Activated CD4-positive, alpha-beta T cell treated with anti-CD3 and anti-CD28 coated beads for 4 hours (primary cell): ENCODE measurements around the gene RPL3.

Experiments used
- DNase-seq, 2 donors: peaks; one replicate each; pipeline ENCODE4 v3.0.0-alpha.2; 2020

Gene RPL3

DNA sequence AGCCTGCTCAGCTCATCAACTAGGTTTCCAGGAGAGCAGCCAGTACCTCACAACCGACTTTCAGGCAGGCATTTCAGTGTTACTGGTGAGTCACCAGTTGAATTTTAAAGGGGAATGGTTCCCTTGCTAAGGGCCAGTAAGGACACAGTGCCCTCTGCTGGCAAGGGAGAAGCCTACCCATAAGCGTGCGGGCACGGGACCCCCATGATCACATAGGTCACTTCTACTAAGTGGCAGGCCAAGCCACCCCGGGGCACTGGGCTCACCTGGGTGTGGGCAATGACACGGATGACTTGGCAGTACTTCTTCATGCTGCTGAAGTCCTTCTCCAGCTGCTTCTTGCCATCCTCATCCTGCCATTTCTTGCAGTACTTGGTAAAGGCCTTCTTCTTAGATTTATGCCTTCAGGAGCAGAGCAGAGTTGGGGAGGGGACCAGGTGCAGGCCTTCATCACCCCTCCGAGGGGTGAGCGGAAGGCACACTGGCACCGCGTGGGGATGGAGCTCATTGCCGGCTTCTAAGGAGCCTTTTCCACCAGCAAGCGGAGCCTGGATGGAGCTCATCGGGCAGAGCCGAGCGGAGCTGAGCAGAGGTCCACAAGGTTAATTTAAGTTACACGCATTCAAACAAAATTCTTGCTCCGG, 2.9 kb downstream of the RPL3 start:
- DNase-seq = peak; percentile 81 to 82

DNA sequence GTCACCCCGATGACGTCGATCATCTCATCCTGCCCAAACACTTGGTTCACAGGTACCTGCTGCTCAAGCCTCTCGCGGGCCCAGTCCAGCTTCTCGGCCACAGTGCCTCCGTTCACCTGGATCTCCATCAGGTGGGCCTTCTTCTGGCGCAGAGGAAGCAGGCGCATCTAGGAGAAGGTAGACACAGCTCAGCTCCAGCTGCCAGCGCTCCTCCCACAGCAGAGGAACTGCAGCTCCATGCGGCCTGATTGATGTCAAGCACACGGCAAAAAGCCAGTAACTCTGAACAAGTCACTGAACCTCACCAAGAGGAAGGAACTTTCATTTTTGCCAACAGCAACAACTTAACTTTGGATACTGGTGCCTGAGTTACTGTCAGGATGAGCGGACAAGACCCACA, 4.0 kb downstream of the RPL3 start:
- no peak for DNase-seq

DNA sequence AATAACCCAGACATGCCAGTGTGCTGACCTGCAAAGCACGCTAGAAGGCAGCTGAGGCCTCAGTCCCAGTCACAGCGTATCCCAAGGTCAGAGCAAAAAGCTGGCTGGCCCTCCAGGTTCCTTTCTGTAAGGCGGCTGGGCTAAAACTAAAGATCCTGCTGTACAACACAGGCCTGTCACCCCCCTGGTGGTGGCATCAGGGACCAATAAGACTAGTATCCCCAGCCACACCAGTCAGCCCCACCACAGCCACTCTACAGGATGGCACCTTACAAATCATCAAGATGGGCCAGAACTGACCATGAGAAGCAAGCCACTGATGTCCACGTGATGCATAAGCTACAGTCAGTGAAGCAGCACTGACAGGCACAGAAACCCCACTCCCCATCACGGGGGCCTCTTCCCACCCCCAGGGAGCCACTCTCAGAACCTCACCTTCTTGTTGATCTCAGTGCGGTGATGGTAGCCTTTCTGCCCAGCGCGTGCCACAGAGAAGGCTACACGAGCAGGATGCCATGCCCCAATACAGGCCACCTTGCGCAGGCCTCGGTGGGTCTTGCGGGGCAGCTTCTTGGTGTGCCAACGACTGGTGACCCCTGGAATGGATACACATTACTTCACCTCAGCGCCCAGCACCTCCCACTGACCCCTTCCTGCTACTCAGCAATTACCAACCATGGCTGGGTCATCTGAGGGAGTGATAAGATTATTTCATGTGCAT, 5.0 kb downstream of the RPL3 start:
- DNase-seq = no peak

DNA sequence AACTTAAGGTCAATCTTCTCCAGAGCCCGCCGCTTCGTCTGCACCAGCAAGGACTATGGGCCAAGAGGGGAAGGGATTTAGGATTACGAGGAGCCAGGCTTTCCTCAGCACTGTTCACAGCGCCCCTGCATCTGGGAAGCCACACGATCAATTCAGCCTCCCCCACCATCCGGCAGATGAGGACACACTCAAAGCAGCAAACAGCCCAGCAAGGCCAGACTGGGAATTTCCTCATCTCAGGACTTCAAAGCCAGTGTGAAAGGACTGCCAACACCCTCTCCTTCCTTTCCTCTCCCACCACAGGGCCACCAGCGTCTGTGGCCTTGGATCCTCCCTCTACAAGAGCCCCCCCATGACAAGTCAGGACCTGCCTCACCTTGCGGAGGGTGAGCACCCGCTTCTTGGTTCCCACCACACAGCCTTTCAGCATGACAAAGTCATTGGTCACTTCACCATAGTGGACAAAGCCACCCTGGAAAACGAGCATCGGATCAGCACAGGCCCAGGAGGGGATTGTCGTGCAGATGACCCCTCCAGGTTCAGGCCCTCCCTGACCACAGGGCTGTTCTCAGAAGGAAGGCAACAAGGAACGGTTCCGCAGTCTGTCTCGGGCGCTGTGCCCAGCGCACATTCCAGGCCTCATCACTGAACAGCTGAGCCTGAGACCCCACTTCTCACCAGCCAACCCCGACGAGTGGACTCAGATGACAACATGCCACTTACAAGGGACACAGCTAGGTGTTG, 6.0 kb downstream of the RPL3 start:
- DNase-seq = no peak

DNA sequence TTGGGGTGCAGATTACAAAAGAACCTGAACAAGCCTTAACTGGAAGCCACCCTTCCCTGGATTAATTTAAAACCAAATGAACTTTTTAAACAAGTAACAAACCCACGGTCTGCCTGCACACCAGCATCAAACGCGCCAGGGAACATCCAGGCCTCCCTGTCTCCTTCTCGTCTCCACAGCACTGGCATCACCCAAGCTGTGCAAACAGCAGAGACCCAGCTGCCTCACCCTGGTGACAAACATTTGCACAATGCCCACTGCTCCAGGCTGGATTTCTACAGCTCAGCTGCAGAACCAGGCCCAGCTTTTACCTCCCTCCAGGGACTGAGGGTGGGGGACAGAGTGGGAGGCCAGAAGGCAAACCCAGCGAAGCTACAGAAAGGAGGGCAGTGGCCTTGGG, 7.0 kb downstream of the RPL3 start:
- no peak for DNase-seq

DNA sequence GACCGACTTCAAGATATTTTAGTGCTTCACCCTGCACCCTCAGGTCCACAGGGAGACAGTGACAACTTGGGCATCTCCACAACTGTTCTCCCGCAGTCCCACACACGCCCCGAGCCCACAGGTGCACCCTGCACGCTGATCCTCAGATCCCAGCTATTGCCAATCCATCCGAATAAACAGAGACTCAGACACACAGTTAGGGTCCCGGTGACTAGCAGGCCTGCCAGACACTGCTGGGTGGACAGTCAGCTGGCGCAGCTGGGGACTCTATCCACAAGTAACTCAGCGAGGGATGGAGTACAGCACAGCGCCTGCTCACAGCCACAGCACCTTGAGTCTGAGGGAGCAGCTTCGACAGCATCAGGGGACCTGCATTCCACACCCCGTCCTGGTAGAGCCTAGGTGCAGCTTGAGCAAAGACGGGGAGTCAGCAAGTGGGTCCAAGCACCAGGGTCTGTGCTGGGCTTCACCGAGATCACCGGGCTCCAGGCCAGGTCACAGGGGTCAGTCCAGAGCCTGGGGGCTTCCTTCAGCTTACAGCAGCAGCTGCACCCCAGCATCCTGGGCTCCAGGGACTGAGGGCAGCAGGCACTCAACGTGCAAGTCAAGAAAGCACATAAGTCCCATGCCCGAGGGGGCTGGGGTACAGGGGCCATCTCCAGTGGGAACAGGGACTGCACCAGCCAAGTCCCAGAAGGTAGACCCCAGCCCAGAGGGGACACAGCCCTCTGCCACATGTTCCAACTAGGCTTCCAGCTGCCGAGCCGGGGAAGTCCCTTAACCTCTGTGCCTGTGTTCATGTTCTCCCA, 7.6 kb downstream of the RPL3 start:
- DNase-seq = no peak

DNA sequence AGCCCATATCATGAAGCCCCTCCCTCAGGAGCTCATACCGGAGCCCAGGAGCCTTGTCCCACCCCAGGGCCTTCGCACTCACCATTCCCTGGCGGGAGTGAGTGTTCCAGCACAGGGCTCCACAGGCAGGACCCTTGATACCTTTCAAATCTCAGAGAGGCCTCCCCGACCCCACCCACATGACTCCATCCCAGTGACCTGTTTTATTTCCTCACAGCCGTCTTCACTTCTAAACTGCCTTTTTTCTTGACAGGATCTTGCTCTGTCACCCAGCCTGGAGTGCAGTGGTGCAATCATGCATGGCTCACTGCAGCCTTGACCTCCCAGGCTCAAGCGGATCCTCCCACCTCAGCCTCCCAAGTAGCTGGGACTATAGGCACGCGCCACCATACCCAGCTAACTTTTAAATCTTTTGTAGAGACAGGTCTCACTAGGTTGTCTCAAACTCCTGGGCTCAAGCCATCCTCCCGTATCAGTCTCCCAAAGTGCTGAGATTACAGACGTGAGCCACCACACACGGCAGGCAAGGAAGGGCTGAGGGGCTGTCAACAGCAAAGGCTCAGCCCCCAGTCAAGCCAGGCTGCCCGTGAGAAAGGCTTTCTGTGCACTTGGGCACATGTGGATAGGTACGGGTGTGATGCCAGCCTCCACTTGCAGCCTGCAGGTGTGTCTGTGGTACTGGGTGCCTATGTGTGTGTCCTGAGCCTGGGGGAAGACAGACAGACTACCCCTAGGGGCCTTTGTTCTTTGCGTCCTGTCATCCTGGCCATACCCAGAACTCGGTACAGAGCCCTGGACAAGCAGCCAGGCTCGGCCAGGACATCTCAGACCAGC, 9.3 kb downstream of the RPL3 start:
- no peak for DNase-seq

DNA sequence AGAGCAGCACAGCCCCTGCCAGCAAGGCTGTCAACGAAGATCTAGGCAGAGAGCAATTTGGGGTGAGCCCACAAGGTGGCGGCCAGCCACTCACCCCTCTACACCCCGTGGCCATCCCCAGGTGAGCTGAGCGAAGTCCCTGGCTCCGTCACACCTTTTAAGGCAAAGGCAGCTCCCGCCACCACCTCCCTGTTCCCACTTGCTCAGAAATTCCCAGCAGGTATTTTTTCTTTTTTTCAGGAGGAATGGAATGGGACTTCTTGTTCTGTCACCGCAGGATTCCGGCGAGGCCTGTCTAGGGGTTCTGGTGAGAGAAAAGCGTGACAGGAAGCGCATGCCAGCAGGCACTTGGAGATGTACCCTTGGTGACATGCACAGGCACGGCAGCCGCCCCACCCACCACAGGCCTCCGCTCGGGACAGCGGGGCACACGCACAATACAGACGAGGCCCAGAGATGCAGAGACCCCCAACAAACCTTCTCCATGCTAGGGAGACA, 10.0 kb downstream of the RPL3 start:
- no peak for DNase-seq

DNA sequence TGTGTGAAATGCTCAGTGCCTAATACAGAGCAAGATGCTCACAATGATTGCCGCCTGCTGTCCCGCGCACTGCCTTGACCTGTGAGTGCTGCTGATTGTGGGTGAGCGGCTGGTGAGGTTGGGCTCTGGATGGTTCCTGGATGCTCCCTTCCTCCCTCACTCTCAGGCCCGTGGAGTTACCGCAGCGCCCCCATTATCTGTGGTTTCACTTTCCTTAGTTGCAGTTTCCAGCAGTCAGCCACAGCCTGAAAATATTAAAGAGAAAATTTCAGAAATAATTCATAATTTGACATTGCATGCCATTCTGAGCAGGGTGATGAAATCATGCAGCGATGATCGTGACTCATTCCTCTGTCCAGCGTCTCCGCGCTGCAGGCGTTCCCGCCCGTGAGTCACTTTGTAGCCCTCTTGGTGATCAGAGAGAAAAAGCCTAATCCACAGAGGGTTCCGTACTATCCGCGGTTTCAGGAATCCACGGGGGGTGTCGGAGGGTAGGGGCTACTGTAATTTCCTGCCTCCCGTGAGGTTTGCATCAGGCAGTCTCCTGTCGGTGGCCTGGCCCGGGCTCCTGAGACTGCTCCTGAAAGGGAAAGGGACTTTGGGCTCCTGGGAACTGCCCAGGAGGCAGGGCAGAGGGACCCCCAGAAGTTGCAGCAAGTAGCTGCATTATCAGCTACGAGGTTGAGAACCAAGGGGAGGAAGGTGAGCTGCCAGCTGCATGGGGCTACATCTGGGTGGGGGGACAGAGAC, 10.6 kb downstream of the RPL3 start:
- no peak for DNase-seq

DNA sequence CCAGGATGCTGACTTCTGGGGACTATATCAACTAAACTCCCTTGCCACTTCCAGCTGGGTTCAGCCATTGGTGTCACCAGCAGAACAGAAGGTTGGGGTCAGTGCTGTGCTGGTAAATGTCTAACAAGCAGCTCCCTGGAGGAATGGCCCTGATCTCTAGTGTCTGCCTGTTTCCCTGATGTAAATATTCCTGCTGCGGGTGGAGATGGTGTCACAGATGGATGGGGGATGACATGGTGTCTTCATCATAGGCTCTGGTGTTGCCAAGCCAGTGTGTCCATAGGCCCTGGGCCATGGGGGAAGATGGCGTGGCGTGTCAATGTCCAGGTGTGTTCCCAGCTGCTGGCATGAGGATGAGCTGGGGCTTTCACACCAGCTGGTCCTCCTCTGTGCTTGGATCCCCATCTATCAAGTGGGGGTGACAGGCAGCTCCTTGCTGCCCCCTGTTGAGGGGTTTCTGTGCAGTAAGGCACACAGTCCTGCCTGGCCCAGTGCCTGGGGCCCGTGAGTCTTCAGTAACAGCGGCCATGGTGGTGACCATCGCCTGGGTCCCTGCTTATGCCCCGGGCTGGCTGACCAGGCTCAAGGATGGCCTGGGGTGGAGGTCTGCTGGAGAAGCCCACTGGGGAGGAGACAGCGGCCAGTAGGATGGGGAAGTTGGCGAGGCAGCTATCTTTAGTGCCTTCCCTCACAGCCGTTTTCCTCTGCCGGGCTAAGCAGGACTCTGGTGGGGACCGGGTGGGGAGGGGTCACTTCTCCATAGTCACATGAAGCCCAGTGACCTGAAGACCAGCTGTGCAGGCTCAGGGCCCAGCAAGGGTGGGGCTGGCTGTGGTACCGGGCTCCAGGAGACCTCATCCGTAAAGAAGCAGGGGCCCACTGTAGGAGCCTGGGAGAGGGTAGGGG, 12.7 kb downstream of the RPL3 start:
- peak; percentile 54 to 65 for DNase-seq

DNA sequence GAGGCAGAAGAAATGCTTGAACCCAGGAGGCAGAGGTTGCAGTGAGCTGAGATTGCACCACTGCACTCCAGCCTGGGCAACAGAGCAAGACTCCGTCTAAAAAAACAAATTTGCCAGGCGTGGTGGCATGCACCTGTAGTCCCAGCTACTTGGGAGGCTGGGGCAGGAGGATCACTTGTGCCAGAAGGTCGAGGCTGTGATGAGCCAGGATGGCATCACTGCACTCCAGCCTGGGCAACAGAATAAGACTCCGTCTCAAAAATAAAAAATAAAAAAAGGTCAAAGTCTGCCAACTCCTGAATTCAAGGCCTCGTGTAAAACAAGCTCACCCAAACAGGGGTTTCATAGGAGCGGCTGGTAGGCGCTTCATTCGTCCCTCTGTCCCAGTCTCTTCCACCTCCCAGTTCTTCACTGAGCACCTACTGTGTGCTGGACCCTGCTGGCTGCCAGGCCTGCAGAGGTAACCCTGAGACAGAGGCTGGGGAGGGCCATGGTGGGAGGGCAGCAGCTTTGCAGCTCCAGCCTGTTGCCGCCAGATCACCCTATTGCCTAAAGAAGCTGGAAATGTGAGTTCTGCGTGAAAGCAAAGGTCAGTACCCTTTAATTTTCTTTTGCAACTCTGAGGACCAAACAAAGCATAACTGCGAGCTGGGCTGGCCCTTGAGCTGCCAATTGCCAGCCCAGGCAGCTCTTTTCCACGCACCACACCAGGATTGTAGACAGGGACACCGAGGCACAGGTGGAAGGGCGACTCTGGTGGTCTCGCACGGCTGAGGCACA, 15.3 kb downstream of the RPL3 start:
- no peak for DNase-seq

DNA sequence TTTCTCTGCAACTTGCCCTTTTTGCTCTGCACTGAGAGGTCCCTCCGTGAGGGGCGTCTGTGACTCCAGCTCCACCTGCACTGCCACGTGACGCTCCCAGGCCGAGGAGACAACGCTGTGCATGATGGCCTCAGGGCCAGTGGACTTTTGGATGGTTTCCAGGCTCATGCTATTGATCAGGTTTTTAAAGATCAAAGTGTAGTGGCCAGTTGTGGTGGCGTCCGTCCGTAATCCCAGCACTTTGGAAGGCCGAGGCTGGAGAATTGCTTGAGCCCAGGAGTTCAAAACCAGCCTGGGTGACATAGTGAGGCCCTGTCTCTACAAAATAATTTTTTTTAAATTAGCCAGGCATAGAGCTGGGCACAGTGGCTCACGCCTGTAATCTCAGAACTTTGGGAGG, 16.1 kb downstream of the RPL3 start:
- DNase-seq = no peak

DNA sequence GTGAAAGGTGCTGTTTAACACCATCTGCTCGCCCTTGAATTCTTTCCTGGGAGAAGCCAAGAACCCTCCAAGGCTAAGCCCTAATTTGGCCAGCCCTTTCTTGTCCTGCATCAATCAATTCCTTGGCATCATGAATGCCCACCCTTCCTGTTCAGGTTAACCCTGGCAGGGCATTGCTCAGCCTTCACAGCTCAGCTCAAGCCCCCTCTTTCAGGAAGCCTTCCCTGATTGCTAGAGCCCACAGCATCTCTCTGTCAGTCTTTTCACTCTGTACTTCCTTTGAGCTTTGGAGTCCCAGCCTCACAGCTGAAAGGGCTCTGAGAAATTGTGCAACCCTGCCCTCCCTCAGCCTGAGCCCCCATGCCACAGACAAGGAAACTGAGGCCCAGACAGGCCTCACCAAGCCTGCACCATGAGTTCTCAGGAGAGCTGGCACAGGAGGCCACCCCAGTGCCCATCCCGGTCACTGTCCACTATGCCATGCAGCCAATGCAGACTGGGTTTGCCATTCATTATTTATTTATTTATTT, 16.9 kb downstream of the RPL3 start:
- no peak for DNase-seq

DNA sequence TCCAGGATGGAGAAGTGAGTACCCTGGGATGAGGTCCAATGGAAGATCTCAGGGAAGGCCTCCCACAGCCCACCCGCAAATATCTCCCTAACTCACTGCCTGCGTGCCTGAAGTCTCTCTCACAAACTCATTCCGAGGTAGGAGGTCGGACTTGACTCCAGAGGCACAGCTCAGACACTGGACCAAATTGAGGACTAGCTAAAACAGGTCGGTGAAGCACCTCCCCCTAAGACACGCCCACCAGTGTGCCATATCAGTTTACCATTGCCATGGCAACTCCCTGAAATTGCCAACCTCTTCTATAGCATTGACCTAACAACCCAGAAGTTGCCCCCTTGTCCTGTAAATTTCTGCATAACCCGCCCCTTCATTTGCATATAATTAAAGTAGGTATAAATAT, 17.5 kb downstream of the RPL3 start:
- DNase-seq = no peak

DNA sequence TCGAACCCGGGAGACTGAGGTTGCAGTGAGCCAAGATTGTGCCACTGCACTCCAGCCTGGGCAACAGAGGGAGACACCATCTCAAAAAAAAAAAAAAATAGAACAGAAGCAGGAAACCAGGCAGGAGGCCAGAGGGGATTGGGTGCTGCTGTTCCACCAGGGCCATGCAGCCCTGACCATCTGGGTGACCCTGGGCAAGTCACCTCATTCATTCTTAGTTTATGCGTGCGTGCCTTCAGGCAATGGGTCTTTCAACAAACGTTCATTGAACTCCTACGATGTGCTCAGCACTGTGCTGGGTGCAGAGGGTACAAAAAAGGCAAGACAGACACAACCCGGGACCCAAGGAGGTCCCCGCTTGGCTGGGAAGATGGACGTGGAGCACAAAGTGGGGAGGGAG, 18.3 kb downstream of the RPL3 start:
- DNase-seq = no peak

DNA sequence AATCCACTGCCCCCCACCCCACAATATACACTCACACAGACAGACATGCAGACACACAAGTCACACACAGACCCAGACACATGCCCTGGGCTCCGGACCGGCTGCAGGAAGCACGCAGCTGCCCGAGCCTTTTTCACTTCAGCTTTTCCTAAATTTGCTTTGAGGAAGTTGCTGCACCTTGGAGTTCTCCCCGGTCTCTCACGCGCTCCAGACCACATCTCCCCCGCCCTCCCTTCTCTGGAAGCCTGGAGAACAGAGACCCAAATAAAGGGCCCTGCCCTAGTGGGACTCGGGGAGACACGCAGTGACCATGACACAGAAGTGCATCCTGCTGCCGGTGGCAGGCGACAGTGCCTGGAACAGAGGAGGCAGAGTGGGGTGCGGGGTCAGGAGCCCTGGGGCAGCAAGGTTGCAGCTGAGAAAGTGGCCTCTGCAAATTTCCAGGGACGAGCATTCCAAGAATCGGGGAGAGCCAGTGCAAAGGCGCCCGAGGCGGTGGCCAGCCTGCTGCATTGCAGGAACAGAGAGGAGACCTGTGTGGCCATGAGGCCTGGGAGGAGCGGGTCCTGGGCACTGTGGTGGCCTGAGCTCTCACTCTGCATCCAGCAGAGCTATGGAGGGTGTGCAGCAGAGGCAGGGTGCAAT, 19.1 kb downstream of the RPL3 start:
- no peak for DNase-seq

DNA sequence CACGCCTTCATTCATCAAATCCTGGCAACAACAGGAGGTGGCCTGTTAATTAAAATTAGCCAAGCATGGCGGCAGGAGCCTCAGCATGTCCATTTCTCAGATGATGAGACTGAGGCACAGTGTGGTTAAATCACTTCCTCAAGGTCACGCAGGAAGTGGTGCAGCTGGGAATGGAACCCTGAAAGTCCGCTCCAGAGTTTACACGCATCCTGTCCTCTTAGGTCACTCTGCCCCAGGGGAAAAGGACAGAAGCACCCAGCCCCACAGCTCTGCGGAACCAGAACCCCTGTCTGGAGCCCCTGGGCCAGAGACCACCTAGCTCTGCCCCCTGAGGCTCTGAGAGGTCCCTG, 19.6 kb downstream of the RPL3 start:
- DNase-seq = no peak

DNA sequence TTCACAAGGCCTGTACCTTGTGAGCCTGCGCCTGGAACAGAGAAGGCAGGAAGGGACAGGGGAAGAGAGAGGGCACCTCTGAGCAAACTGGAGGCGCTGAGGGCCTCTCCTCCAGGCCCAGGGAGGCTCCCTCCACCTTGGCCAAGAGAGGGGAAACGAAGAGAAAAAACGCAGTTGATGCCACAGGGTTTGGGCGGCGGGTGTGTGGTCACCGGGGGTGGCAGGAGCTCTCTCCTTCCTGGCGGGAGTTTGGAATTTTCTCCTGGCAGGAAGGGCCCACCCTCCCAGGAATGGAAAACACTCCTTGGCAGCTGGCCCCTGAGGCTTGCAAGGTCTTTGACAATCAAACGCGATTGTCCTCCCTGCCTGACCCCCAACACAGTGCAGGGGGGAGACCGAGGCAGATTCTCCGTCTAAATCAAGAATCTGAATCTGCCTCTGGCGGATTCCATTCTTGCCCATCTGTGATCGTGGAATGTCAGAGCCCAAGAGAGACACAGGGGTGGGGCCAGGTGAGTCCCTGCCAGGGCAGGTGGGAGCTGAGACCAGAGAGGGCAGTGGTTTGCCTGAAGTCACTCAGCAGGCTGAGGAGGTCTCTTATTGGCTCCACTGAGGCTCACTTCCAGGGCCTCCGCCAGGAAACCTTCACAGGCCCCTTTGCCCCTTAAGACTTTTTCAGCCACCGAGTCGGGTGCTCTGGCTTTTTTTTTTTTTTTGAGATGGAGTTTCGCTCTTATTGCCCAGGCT, 21.0 kb downstream of the RPL3 start:
- DNase-seq = no peak
